ENCODE data around the gene GRHL1. TPM values are rescaled to one million over a fixed set of nuclear protein-coding genes. Genes with fewer than 3 reads are reported as not detected.

The GRHL1 gene
- total and polyA plus RNA-seq, 2 experiments from 2014 or later = 2.9 to 4.2 TPM

- no peak for ATAC-seq
- Histone ChIP-seq H3K4me3 (no peak overlapping the region), H3K27me3 (ENCODE audit: insufficient read depth) (peaks cover 36% of the 10 kb centered on the region), H3K9me2 (ENCODE audit: insufficient read depth) (no peaks in the 10 kb centered on the region), H3K4me1 (ENCODE audit: insufficient read depth) (0 out of 2 replicates have a peak, but pooled peaks cover 6% of the 10 kb centered on the region), H3K36me3 (ENCODE audit: insufficient read depth) (no peaks in the 10 kb centered on the region), H3K4me2 (no peak overlapping the region), H3K79me2 (replicated peaks; ENCODE audit: insufficient read depth) (no peaks in the 10 kb centered on the region), H3K27ac (ENCODE audit: low read depth) (no peak overlapping the region), H3F3A (replicated peaks; ENCODE audit: low read depth) (no peaks in the 10 kb centered on the region), H2AFZ (no peak overlapping the region), H4K20me1 (replicated peaks; ENCODE audit: insufficient read depth) (no peaks in the 10 kb centered on the region)
- no peak overlapping the region for H3K27ac Mint-ChIP-seq
- H3K36me3 Mint-ChIP-seq (ENCODE audit: low read depth) = no peaks in the 10 kb centered on the region
- no peak for DNase-seq (ENCODE audit: low spot score)
- H3K4me1 Mint-ChIP-seq = peaks cover 15% of the 10 kb centered on the region
- H3K9me3 Mint-ChIP-seq = no peaks in the 10 kb centered on the region
- TF ChIP-seq ZNF331 (CRISPR knock-in tag; IDR thresholded peaks at IDR 0.05; ENCODE audit: low read depth) = no peak
- no peak for TF ChIP-seq POLR2AphosphoS5 (IDR thresholded peaks at IDR 0.05; ENCODE audit: low read depth)
- no peak for TF ChIP-seq NANOG (IDR thresholded peaks at IDR 0.05; ENCODE audit: borderline replicate concordance)
- no peak for TF ChIP-seq CREB1 (CRISPR knock-in tag; IDR thresholded peaks at IDR 0.05; ENCODE audit: low read depth)
- TF ChIP-seq EZH2 (IDR thresholded peaks at IDR 0.05; ENCODE audit: low read depth, unreplicated experiment) = no peak
- no peak for TF ChIP-seq REST (IDR thresholded peaks at IDR 0.05; ENCODE audit: unreplicated experiment)
- TF ChIP-seq EZH2phosphoT487 (IDR thresholded peaks at IDR 0.05; ENCODE audit: unreplicated experiment) = no peak
- TF ChIP-seq ZNF114 (CRISPR knock-in tag; IDR thresholded peaks at IDR 0.05) = no peak
- no peak for TF ChIP-seq CTCF (conservative IDR thresholded peaks at IDR 0.05; ENCODE audit: low read depth in 2 of 2)
- no peak for TF ChIP-seq ETS1 (IDR thresholded peaks at IDR 0.05)
- TF ChIP-seq ZNF462 (CRISPR knock-in tag; IDR thresholded peaks at IDR 0.05) = no peak
- no peak for TF ChIP-seq STAT1 (IDR thresholded peaks at IDR 0.05; ENCODE audit: unreplicated experiment)
- no peak for TF ChIP-seq JUNB (IDR thresholded peaks at IDR 0.05; ENCODE audit: unreplicated experiment)
- H3K27me3 Mint-ChIP-seq (ENCODE audit: insufficient read depth, low read depth, poor library complexity) = peaks cover 23% of the 10 kb centered on the region
- no peak overlapping the region for H3K4me3 Mint-ChIP-seq
Measured at GRCh38 chr2:9954136-9954535, 2.6 kb downstream of the GRHL1 start.
